ENCODE results near the gene ESRRA.

ESRRA gene

DNA sequence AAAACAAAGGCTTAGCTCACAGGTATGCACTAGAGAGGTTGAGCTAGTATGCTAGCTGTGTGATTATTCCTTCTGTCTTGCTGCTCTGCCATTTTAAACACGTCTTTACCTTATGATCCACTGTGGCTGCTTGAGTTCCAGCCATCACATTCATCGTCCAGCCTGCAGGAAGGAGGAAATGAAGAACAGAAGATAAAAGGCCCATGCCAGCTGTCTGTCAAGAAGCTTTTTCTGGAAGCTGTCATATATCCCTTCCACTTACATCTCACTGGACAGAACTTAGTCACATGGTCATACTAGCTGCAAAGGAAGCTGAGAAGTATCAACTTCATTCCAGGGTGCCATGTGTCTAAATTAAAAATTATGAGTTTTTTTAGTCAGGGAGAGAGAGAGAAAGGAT lies 22.1 kb downstream of the ESRRA start:
- H3K4me3 ChIP-seq (ENCODE audit: low read depth, low read length) = no peak overlapping the region
- no peaks in the 10 kb centered on the region for H3K9me3 ChIP-seq (ENCODE audit: control insufficient read depth, insufficient read depth, low read length)

DNA sequence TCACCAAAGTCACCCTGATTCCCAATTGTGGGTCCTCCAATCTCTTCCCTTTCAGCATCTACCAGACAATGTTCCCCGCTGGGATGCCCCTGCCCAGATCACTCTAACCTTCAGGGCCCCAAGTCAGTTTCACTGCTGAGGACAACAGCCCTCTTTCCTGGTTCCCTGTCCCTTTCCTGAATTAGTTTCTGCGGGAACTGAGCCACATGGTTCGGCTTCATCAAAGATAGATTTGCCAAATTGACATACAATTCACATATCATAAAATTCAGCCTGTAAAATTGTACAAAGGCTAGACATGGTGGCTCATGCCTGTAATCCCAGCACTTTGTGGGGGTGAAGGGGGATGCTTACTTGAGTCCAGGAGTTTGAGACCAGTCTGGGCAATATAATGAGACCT lies 22.7 kb downstream of the ESRRA start:
- Histone ChIP-seq H3K9ac (ENCODE audit: low read depth, low read length) (no peak overlapping the region), H3K4me1 (ENCODE audit: control insufficient read depth, insufficient read depth, low read length) (peaks cover 4% of the 10 kb centered on the region), H3K36me3 (ENCODE audit: control insufficient read depth, insufficient read depth, low read length) (0 out of 2 replicates have a peak, but pooled peaks cover under 1% of the 10 kb centered on the region), H3K9me3 (ENCODE audit: control insufficient read depth, insufficient read depth, low read length) (no peaks in the 10 kb centered on the region), H3K27me3 (ENCODE audit: control insufficient read depth, insufficient read depth, low read length) (no peaks in the 10 kb centered on the region), H3K4me3 (ENCODE audit: low read depth, low read length) (no peak overlapping the region), H3K27ac (ENCODE audit: low read depth, low read length) (no peak overlapping the region)

More for the DNA sequence above, 22.1 kb downstream of the ESRRA start:
- H3K4me1 ChIP-seq (ENCODE audit: control insufficient read depth, insufficient read depth, low read length) = peaks cover 4% of the 10 kb centered on the region
- H3K36me3 ChIP-seq (ENCODE audit: control insufficient read depth, insufficient read depth, low read length) = peaks cover 6% of the 10 kb centered on the region
- no peak overlapping the region for H3K27ac ChIP-seq (ENCODE audit: low read depth, low read length)
- no peaks in the 10 kb centered on the region for H3K27me3 ChIP-seq (ENCODE audit: control insufficient read depth, insufficient read depth, low read length)
- H3K9ac ChIP-seq (ENCODE audit: low read depth, low read length) = no peak overlapping the region

DNA sequence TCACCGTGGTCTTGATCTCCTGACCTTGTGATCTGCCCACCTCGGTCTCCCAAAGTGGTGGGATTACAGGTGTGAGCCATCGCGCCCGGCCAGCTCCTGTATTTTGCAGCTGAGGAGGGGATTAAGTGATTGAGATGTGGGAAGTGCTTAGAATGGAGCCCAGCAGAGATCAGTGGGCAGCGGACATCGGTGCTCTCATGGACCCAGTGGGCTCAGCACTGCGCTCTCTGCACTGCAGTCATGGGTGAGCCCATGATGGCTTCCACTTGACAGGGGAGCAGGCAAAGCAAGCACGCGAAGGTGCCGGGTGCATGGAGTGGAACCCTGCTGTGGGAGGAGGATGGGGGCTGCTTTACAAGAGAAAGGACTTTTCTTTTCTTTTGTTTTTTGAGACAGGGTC lies 25.6 kb downstream of the ESRRA start:
- Histone ChIP-seq H3K9me3 (ENCODE audit: control insufficient read depth, insufficient read depth, low read length) (no peaks in the 10 kb centered on the region), H3K27me3 (ENCODE audit: control insufficient read depth, insufficient read depth, low read length) (no peaks in the 10 kb centered on the region), H3K4me1 (ENCODE audit: control insufficient read depth, insufficient read depth, low read length) (peaks cover 4% of the 10 kb centered on the region), H3K9ac (ENCODE audit: low read depth, low read length) (no peak overlapping the region), H3K36me3 (ENCODE audit: control insufficient read depth, insufficient read depth, low read length) (no peaks in the 10 kb centered on the region), H3K27ac (ENCODE audit: low read depth, low read length) (no peak overlapping the region), H3K4me3 (ENCODE audit: low read depth, low read length) (no peak overlapping the region)

DNA sequence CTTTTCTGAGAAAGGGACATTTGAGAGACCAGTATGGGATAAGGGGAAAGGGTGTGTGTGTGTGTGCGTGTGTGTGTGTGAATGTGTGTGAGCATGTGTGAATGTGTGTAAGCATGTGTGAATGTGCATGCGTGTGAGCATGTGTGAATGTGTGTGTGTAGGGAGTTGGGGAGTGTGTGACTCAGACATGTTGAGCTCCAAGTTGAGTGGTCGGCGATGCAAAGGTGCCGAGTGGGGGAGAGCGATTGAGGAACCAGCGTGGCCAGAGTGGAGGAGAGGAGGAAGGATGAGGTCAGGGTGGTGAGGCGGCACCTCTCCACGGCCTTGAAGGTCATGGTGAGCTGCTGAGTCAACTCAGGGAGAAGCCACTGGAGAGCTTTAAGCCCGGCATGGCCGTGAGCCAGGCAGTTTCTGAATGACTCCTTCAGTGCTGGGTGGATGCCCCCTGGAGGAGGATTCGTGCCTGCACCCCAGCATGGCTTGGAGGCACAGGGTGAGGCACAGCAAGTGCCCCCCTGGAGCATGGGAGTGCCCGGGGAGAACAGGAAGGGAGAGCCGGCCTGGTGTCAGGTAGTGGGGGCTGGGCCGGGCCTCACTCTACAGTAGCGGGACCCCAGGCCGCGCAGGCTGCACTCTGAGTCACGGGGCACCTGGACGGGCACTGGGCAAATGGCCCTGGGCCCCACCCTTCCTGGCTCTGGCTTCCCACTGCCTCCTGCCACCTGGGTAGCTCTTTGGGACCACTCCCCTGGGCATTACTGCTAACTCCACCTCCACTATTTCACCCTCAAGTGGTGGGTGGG lies 26.4 kb downstream of the ESRRA start:
- no peaks in the 10 kb centered on the region for H3K27me3 ChIP-seq (ENCODE audit: control insufficient read depth, insufficient read depth, low read length)
- no peak overlapping the region for H3K9ac ChIP-seq (ENCODE audit: low read depth, low read length)
- no peaks in the 10 kb centered on the region for H3K9me3 ChIP-seq (ENCODE audit: control insufficient read depth, insufficient read depth, low read length)
- H3K36me3 ChIP-seq (ENCODE audit: control insufficient read depth, insufficient read depth, low read length) = no peaks in the 10 kb centered on the region
- H3K4me1 ChIP-seq (ENCODE audit: control insufficient read depth, insufficient read depth, low read length) = peaks cover 4% of the 10 kb centered on the region
- H3K27ac ChIP-seq (ENCODE audit: low read depth, low read length) = no peak overlapping the region
- no peak overlapping the region for H3K4me3 ChIP-seq (ENCODE audit: low read depth, low read length)

DNA sequence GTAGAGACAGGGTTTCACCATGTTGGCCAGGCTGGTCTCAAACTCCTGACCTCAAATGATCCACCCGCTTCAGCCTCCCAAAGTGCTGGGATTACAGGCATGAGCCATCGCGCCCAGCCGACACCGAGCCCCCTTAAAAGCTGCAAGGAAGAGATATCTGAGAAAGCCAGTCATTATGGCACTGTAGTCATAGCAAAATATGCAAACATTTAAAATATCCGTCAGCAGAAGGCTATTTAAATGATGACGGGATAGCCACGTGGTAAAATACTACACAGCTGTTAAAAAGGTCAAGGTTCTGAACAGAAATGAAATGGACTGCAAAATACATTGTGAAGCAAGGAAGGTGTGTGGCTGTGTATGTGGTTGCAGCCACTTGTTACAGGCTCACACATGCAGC lies 28.2 kb downstream of the ESRRA start:
- no peaks in the 10 kb centered on the region for H3K27me3 ChIP-seq (ENCODE audit: control insufficient read depth, insufficient read depth, low read length)
- H3K4me1 ChIP-seq (ENCODE audit: control insufficient read depth, insufficient read depth, low read length) = peaks cover 4% of the 10 kb centered on the region
- no peak overlapping the region for H3K4me3 ChIP-seq (ENCODE audit: low read depth, low read length)
- no peaks in the 10 kb centered on the region for H3K9me3 ChIP-seq (ENCODE audit: control insufficient read depth, insufficient read depth, low read length)
- H3K9ac ChIP-seq (ENCODE audit: low read depth, low read length) = no peak overlapping the region
- no peak overlapping the region for H3K27ac ChIP-seq (ENCODE audit: low read depth, low read length)
- H3K36me3 ChIP-seq (ENCODE audit: control insufficient read depth, insufficient read depth, low read length) = no peaks in the 10 kb centered on the region

DNA sequence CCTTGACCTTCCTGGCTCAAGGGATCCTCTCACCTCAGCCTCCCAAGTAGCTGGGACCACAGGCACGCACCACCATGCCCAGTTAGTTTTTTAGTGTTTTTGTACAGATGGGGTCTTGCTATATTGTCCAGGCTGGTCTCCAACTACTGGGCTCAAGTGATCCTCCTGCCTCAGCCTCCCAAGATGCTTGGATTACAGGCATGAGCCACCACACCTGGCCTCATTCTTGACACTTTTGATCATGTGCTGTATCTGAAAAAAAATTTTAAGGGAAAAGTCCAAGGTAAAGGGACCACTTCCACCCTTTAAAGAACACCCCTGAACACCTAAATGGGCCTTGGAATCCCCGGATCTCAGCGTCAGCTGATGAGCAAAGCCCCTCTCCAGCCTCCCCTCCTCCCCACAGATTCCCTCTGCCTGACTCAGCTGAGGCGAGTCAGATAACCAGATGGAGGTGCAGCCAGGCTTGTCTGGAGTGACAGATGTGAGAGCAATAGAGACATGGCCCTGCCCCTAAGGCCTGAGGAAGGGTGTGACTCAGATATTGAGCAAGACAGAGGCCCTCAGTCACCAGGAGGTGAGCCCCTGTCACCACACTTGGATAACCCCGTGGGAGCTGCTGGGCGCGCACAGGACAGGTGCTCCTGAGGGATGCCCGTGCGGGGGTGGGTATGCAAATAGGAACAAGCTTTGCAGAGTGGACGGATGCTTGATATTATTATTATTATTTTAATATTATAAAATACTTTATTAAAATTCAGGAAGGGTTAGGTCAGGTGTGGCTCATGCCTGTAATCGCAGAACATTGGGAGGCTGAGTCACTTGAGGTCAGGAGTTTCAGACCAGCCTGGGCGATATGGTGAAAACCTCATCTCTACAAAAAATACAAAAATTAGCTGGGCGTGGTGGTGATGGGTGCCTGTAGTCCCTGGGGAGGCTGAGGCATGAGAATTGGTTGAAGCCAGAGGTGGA lies 29.7 kb downstream of the ESRRA start:
- no peak overlapping the region for H3K9ac ChIP-seq (ENCODE audit: low read depth, low read length)
- H3K27ac ChIP-seq (ENCODE audit: low read depth, low read length) = no peak overlapping the region
- H3K36me3 ChIP-seq (ENCODE audit: control insufficient read depth, insufficient read depth, low read length) = no peaks in the 10 kb centered on the region
- no peak overlapping the region for H3K4me3 ChIP-seq (ENCODE audit: low read depth, low read length)
- no peaks in the 10 kb centered on the region for H3K27me3 ChIP-seq (ENCODE audit: control insufficient read depth, insufficient read depth, low read length)
- peaks cover 4% of the 10 kb centered on the region for H3K4me1 ChIP-seq (ENCODE audit: control insufficient read depth, insufficient read depth, low read length)
- no peaks in the 10 kb centered on the region for H3K9me3 ChIP-seq (ENCODE audit: control insufficient read depth, insufficient read depth, low read length)

DNA sequence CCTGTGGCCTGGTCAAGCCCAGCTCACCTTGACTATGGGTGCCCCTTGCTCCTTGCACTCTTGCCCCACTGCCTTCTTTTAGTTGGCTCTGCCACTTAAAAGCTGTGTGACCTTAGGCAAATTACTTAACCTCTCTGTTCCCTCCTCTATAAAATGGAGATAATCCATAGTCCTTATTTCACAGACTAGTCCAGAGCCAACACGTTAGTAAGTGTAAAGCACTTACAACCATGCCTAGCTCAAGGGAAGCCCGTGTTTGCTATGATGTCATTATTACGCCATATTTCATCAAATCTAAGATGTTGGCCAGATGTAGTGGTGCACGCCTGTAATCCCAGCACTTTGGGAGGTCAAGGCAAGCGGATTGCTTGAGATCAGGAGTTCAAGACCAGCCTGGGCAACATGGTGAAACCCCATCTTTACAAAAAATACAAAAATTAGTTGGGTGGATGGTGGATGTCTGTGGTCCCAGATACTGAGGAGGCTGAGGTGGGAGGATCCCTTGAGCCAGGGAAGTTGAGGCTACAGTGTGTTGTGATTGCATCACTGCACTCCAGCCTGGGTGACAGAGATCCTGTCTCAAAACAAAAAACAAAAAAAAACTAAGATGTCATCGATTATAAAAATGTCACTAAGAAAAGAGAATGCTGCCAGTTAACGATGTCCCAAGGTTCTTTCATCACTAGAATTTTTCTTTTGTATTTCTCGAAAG lies 32.4 kb downstream of the ESRRA start:
- Histone ChIP-seq H3K4me3 (ENCODE audit: low read depth, low read length) (no peak overlapping the region), H3K9ac (ENCODE audit: low read depth, low read length) (no peak overlapping the region), H3K4me1 (ENCODE audit: control insufficient read depth, insufficient read depth, low read length) (peaks cover 5% of the 10 kb centered on the region; the same call in 1 of the 2 replicates), H3K27ac (ENCODE audit: low read depth, low read length) (no peak overlapping the region), H3K36me3 (ENCODE audit: control insufficient read depth, insufficient read depth, low read length) (no peaks in the 10 kb centered on the region), H3K9me3 (ENCODE audit: control insufficient read depth, insufficient read depth, low read length) (no peaks in the 10 kb centered on the region), H3K27me3 (ENCODE audit: control insufficient read depth, insufficient read depth, low read length) (no peaks in the 10 kb centered on the region)

DNA sequence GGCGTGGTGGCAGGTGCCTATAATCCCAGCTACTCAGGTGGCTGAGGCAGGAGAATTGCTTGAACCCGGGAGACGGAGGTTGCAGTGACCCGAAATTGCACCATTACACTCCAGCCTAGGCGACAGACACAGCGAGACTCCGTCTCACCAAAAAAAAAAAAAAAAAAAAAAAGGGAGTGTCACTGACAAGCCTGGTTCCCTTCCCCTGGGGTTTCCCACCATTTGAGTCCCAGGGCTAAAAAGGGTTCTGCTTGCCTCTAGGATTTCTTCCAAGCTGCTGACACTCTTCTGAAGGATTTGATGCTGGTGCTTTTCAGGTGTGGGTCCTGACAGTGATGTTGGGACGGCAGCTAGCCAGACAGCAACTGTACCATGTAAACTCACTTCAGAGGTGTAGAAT lies 33.4 kb downstream of the ESRRA start:
- H3K36me3 ChIP-seq (ENCODE audit: control insufficient read depth, insufficient read depth, low read length) = no peaks in the 10 kb centered on the region
- H3K9ac ChIP-seq (ENCODE audit: low read depth, low read length) = no peak overlapping the region
- H3K4me3 ChIP-seq (ENCODE audit: low read depth, low read length) = no peak overlapping the region
- H3K27ac ChIP-seq (ENCODE audit: low read depth, low read length) = no peak overlapping the region
- H3K27me3 ChIP-seq (ENCODE audit: control insufficient read depth, insufficient read depth, low read length) = no peaks in the 10 kb centered on the region
- no peaks in the 10 kb centered on the region for H3K9me3 ChIP-seq (ENCODE audit: control insufficient read depth, insufficient read depth, low read length)
- H3K4me1 ChIP-seq (ENCODE audit: control insufficient read depth, insufficient read depth, low read length) = peaks cover 5% of the 10 kb centered on the region; the same call in 1 of the 2 replicates

DNA sequence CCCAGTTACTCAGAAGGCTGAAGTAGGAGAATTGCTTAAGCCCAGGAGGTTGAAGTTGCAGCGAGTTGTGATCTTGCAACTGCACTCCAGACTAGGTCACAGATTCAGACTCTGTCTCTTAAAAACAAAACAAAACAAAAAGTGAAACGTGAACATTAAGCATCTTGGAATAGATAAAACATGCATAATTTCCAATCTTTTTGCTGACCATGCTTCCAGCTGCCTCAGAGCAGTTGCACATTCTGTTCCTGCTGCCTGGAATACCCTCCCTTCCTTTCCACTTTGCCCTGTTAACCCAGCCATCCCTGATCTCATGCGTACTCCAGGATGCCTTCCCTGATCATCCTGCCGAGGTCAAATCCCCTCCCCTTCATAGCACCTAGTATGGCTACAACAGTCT lies 34.0 kb downstream of the ESRRA start:
- no peaks in the 10 kb centered on the region for H3K9me3 ChIP-seq (ENCODE audit: control insufficient read depth, insufficient read depth, low read length)
- H3K4me3 ChIP-seq (ENCODE audit: low read depth, low read length) = no peak overlapping the region
- H3K36me3 ChIP-seq (ENCODE audit: control insufficient read depth, insufficient read depth, low read length) = no peaks in the 10 kb centered on the region
- H3K27me3 ChIP-seq (ENCODE audit: control insufficient read depth, insufficient read depth, low read length) = no peaks in the 10 kb centered on the region
- peaks cover 5% of the 10 kb centered on the region; the same call in 1 of the 2 replicates for H3K4me1 ChIP-seq (ENCODE audit: control insufficient read depth, insufficient read depth, low read length)
- no peak overlapping the region for H3K9ac ChIP-seq (ENCODE audit: low read depth, low read length)
- no peak overlapping the region for H3K27ac ChIP-seq (ENCODE audit: low read depth, low read length)

DNA sequence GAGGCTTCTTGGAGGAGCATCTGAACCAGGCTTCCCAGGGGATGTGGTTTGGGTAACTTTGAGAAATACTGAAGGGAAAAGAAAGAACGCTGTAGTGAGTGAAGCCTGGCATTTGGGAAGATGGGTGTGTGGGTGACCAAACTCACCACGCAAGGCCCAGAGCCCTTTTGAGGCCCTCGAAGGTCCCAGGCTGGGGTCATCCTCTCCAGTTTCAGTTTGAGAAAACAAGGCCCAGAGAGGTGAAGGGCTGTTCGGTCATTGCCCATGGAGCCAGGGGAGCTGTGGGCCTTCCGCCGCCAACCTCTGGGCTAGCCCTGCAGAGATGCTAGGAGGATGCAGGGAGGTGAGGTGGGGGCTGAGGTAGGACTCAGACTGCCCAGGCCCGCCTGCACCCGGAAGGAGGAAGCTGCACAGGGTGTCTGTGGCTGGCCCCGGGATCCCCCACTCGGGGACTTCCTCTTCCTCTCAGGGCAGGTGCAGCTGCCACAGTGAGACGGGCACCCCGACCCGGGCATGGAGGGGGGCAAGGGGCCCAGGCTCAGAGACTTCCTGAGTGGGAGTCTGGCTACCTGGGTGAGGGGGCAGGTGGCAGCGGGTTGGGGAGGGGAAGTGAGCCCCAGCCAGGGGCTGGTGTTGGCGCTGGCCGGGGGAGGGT lies 34.6 kb downstream of the ESRRA start, which contains the start of gene CCDC88B:
Gene CCDC88B, plus strand, starts transcription at position 451 of the 655 bp plus-strand sequence. Its CDS starts 63 bp downstream, at position 514.
- H3K4me1 ChIP-seq (ENCODE audit: control insufficient read depth, insufficient read depth, low read length) = peaks cover 5% of the 10 kb centered on the region; the same call in 1 of the 2 replicates
- no peaks in the 10 kb centered on the region for H3K27me3 ChIP-seq (ENCODE audit: control insufficient read depth, insufficient read depth, low read length)
- no peak within 1 kb of the TSS for H3K9ac ChIP-seq (ENCODE audit: low read depth, low read length)
- H3K36me3 ChIP-seq (ENCODE audit: control insufficient read depth, insufficient read depth, low read length) = no peaks in the 10 kb centered on the region
- peak within 1 kb of the TSS; percentile 69 for H3K4me3 ChIP-seq (ENCODE audit: low read depth, low read length)
- no peaks in the 10 kb centered on the region for H3K9me3 ChIP-seq (ENCODE audit: control insufficient read depth, insufficient read depth, low read length)
- H3K27ac ChIP-seq (ENCODE audit: low read depth, low read length) = no peak within 1 kb of the TSS
